Hematopoietic multipotent progenitor cell treated with erythropoietin and hydrocortisone succinate and interleukin-3 and kit ligand, for 15 days (in vitro differentiated cells): ENCODE results near the gene STK32B.
"Not testable (repeated sequence)": the region's sequence is repeated elsewhere in the genome, so short reads cannot be mapped to it uniquely, and the experiment has no call there.

Source experiments
- DNase-seq: peaks from one replicate; pipeline ENCODE4 v3.0.0-alpha.2; 2015; ENCODE audit warnings: low spot score

STK32B gene

GRCh38 chr4:5266991-5267390 lies 215.7 kb downstream of the STK32B start:
- no peak for DNase-seq

GRCh38 chr4:5267408-5267807 lies 216.1 kb downstream of the STK32B start:
- no peak for DNase-seq

- no peak for DNase-seq
Measured at GRCh38 chr4:5276475-5277075, 225.3 kb downstream of the STK32B start.

GRCh38 chr4:5277079-5277478 lies 225.8 kb downstream of the STK32B start:
- no peak for DNase-seq

GRCh38 chr4:5278213-5278612 lies 226.9 kb downstream of the STK32B start:
- DNase-seq, result no peak

- not testable (repeated sequence) for DNase-seq
Measured at GRCh38 chr4:5280069-5280468, 228.8 kb downstream of the STK32B start.

- no peak for DNase-seq
Measured at GRCh38 chr4:5280828-5281227, 229.5 kb downstream of the STK32B start.

GRCh38 chr4:5283837-5284236 lies 232.6 kb downstream of the STK32B start:
- DNase-seq, result no peak

- no peak for DNase-seq
Measured at GRCh38 chr4:5284517-5284916, 233.2 kb downstream of the STK32B start.

- DNase-seq, result no peak
Measured at GRCh38 chr4:5292101-5292500, 240.8 kb downstream of the STK32B start.

- DNase-seq, result not testable (repeated sequence)
Measured at GRCh38 chr4:5298000-5298787, 246.9 kb downstream of the STK32B start.

- no peak for DNase-seq
Measured at GRCh38 chr4:5300283-5300682, 249.0 kb downstream of the STK32B start.

GRCh38 chr4:5307928-5308327 lies 256.6 kb downstream of the STK32B start:
- no peak for DNase-seq

GRCh38 chr4:5322321-5322720 lies 271.0 kb downstream of the STK32B start:
- DNase-seq, result no peak

GRCh38 chr4:5330339-5330989 lies 279.2 kb downstream of the STK32B start:
- no peak for DNase-seq

- no peak for DNase-seq
Measured at GRCh38 chr4:5337731-5338130, 286.5 kb downstream of the STK32B start.

GRCh38 chr4:5338531-5338930 lies 287.3 kb downstream of the STK32B start:
- no peak for DNase-seq

GRCh38 chr4:5340991-5341451 lies 289.7 kb downstream of the STK32B start:
- DNase-seq, result no peak

- no peak for DNase-seq
Measured at GRCh38 chr4:5341526-5341925, 290.2 kb downstream of the STK32B start.

GRCh38 chr4:5355846-5356245 lies 304.6 kb downstream of the STK32B start:
- DNase-seq, result no peak

GRCh38 chr4:5357870-5358269 lies 306.6 kb downstream of the STK32B start:
- no peak for DNase-seq

- peak; percentile 2 for DNase-seq
Measured at GRCh38 chr4:5361968-5362367, 310.7 kb downstream of the STK32B start.

GRCh38 chr4:5364406-5364805 lies 313.1 kb downstream of the STK32B start:
- DNase-seq, result no peak
